CD4-positive, alpha-beta T cell treated with Interleukin-1 beta for 1 hour (primary cell): ENCODE results near the gene DAAM1.

Source experiments
- DNase-seq, 2 donors: peaks; one replicate each; pipeline ENCODE4 v3.0.0-alpha.2; 2020 to 2022

The DAAM1 gene

GRCh38 chr14:59188461-59189090 lies at the start of gene DAAM1:
TSS of gene DAAM1 (plus strand) at chr14:59188667. CDS start at chr14:59263478, 74,811 bp downstream.
- peak; percentile 98 for DNase-seq

- no peak for DNase-seq
These were observed 49.1 kb upstream of the DAAM1 start for GRCh38 chr14:59139324-59139723.

- no peak for DNase-seq
These were observed 48.2 kb upstream of the DAAM1 start for GRCh38 chr14:59140106-59140843.

GRCh38 chr14:59146484-59146883 lies 42.0 kb upstream of the DAAM1 start:
- DNase-seq, result no peak

- DNase-seq, result no peak
These were observed 41.5 kb upstream of the DAAM1 start for GRCh38 chr14:59147007-59147406.

- DNase-seq, result no peak
These were observed 40.0 kb upstream of the DAAM1 start for GRCh38 chr14:59148334-59148900.

GRCh38 chr14:59150990-59151389 lies 37.5 kb upstream of the DAAM1 start:
- no peak for DNase-seq

- peak in 1 of 2 donors; percentile 8 for DNase-seq
These were observed 34.1 kb upstream of the DAAM1 start for GRCh38 chr14:59154373-59154772.

- DNase-seq, result no peak
These were observed 32.6 kb upstream of the DAAM1 start for GRCh38 chr14:59155886-59156285.

- DNase-seq, result no peak
These were observed 29.3 kb upstream of the DAAM1 start for GRCh38 chr14:59159169-59159568.

GRCh38 chr14:59160506-59160905 lies 28.0 kb upstream of the DAAM1 start:
- DNase-seq, result no peak

- DNase-seq, result peak; percentile 18 to 33
These were observed 26.8 kb upstream of the DAAM1 start for GRCh38 chr14:59161561-59162175.

GRCh38 chr14:59166258-59166657 lies 22.2 kb upstream of the DAAM1 start:
- no peak for DNase-seq

GRCh38 chr14:59175404-59175803 lies 13.1 kb upstream of the DAAM1 start:
- DNase-seq, result no peak

GRCh38 chr14:59176765-59177164 lies 11.7 kb upstream of the DAAM1 start:
- DNase-seq, result no peak

- DNase-seq, result no peak
These were observed 11.2 kb upstream of the DAAM1 start for GRCh38 chr14:59177262-59177661.

GRCh38 chr14:59181791-59182190 lies 6.7 kb upstream of the DAAM1 start:
- DNase-seq, result no peak

GRCh38 chr14:59182641-59183040 lies 5.8 kb upstream of the DAAM1 start:
- DNase-seq, result no peak

GRCh38 chr14:59183150-59183549 lies 5.3 kb upstream of the DAAM1 start:
- DNase-seq, result no peak

GRCh38 chr14:59184396-59184795 lies 4.1 kb upstream of the DAAM1 start:
- no peak for DNase-seq

- no peak for DNase-seq
These were observed 2.8 kb upstream of the DAAM1 start for GRCh38 chr14:59185676-59186075.

GRCh38 chr14:59186306-59186705 lies 2.2 kb upstream of the DAAM1 start:
- DNase-seq, result no peak

- DNase-seq, result no peak
These were observed 1.3 kb upstream of the DAAM1 start for GRCh38 chr14:59187118-59187517.
